Activated CD4-positive, alpha-beta T cell treated with anti-CD3 and anti-CD28 coated beads, Interleukin-2, amount 50 U/mL, for 16 hours (primary cell): ENCODE data around the gene CDH8.
"Not testable (repeated sequence)": the region's sequence is repeated elsewhere in the genome, so short reads cannot be mapped to it uniquely, and the experiment has no call there.

Source experiments
- DNase-seq: peaks from one replicate; pipeline ENCODE4 v3.0.0-alpha.2; 2020

The CDH8 gene

DNA sequence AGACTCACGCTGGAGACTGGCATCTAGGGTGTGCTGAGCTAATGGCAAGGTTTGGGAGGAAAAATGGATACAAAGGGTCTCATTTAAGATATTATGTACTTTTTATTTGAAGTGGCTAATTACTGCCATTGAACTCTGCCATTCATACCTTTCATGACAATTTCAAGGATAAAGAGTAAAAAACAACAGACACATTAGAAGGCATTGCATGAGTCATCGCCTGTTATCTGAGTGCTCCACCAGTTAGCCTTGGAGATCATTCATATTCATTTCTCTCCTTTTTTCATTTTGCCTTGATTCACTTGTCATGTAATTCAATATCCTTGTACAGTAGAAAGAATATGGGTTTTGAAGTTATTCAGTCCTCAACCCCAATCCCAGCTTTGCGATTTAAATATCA, 109.5 kb downstream of the CDH8 start:
- DNase-seq: no peak

DNA sequence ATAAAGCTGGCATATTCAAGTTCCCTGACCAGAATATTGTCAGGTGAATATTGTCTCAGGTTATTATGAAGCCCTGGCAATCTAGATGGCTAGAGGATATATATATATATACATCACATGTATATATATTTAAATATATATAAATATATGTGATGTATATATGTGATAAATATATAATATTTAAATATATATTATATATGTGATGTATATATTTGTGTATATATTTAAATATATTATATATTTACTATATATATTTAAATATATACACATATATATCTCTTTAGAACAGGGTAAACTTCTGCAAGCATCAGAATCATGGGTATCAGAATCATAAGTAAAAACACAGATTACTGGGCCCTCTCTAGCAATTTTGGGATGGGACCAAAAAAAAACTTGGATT, 112.6 kb downstream of the CDH8 start:
- no peak for DNase-seq

DNA sequence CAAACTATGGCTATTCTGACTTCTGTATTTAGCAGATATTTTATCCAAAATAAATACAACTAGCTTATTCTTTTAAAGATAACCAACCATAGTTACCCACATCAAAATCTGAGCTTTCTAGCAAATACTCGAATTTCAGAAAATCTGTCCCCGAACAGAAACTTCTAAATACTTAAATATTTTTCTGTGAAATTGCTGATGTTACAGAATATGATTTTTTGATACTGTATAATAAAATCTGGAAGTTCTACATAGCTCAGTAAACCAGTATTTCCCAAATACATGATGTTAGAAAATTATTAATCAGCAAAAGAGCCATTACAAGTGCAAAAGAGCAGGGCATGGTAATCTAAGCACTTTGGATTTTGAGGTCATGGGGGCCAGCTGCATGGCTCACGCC, 114.9 kb downstream of the CDH8 start:
- DNase-seq: no peak

DNA sequence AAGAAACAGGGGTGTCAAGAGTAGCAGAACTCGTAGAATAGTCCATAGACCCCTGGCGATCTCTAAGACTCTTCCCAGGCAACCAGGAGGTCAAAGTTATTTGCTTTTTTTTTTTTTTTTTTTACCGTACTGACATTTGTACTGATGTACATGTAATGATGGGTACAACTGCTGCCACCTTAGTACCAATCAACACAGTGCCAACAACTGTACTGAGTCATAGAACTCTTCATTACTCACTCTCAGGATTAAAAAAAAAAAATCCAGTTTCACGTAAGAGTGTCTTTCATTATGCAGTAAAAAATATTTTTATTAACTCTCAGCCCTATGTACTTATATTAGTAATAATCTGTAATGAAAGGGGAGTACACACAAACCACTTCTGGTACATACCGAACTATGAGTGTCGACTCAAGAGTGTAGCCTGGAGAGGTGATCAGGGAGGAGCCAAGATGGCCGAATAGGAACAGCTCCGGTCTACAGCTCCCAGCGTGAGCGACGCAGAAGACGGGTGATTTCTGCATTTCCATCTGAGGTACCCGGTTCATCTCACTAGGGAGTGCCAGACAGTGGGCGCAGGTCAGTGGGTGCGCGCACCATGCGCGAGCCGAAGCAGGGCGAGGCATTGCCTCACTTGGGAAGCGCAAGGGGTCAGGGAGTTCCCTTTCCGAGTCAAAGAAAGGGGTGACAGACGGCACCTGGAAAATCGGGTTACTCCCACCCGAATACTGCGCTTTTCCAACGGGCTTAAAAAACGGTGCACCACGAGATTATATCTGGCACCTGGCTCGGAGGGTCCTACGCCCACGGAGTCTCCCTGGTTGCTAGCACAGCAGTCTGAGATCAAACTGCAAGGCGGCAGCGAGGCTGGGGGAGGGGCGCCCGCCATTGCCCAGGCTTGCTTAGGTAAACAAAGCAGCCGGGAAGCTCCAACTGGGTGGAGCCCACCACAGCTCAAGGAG, 118.1 kb downstream of the CDH8 start:
- DNase-seq: not testable (repeated sequence)

DNA sequence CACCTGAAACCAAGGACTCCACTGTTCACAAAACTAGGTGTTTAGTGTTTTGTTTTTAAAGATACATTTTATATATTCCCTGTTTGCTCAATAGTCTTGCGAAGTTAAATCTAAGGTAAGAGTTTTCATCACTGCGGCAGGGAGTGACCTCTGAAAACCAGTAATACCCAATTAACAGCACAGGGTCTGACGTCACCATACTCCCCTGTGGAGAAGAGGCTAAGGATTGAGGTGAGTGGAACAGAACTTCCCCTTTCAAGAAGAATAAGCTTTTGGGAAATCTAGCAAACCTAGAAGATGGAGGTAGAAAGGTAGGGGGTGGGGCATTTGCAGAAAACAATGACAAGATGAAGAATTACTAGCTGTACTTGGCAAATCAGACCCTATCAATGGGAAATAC, 120.7 kb downstream of the CDH8 start:
- no peak for DNase-seq

DNA sequence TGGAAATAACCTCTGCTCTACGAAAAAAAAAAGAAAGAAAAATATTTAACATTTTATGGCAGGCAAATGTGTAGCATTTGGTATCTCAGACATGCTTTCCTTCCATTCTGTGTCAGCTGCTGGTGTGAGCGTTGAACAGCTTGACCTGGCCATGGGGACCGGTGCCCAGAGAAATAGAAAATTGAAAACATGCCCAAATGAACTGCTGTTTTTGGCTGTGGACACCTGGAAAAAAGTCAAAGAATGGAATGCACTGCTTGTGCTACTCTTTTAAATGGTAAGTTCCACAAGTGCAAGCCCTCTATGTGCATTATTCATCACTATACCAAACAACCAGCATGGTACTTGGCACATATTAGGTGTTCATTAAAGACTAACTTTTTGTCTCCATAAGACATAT, 127.2 kb downstream of the CDH8 start:
- DNase-seq: no peak

DNA sequence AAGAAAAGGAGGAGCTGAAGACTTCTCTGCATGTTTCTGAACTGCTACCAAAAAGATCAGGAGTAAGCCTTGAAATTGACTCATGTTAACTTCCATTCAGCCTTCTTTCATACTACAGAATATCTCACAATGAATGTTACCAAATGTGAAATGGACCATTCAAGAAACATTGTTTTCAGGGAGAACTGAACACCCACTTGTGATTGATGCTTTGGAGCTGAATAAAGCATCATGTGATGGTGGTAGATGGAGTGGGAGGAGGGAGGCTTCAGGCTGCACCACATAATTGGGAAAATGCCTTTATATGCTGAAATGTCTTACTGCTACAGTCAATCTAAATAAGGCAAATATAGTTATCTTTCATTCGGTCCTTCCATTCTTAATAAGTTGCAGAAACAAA, 127.8 kb downstream of the CDH8 start:
- no peak for DNase-seq

DNA sequence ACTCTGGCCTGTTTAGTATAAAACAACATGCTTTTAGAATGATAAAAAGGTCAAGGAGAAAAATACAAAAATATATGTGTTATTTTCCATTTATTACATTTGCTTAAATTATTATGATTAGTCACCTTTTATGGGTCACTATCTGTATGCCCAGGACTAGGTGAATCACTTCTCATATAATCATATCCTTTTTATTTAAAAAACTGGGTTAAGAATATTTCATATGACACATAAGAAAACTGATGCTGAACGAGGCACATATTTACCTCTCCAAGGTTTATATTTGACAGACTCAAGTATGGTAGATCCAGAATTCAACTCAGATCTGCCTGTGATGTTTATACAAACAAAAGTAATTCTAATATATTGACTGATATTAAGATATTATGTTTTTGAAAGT, 134.5 kb downstream of the CDH8 start:
- no peak for DNase-seq

DNA sequence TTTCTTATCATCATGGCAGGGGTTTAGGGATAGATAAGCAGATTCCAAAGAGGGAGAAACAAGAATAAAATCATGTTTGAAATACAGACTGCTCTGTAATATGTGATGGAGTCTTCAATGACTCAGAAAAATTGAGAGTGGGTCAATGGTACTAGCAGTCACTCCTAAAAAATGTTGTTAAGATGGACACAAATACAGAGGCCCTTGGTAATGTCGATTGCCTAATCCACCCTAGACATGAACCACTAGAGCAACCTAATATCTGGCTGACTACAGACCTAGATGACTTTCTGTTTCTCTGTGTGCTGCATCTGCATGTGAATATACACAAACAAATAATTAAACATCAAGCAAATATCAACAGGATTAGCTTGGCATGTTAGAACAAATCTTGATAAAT, 135.8 kb downstream of the CDH8 start:
- DNase-seq: no peak

DNA sequence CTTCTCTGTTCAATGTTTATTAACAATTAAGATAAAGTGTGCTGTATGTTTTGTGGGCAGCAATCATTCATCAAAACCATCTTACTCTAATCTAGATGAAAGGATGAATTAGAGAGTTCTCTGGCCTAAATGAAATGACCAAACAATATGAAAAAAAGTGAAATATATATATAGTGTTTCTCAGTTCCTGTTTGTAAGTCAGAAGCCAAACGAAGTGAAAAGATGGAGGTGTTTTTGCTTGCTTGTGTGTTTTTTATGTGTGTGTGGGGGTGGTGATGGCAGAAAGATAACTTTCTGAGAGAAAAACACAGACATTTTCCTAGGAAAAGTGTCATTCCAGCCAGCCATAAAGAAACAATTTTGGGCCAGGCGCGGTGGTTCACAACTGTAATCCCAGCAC, 138.6 kb downstream of the CDH8 start:
- no peak for DNase-seq

DNA sequence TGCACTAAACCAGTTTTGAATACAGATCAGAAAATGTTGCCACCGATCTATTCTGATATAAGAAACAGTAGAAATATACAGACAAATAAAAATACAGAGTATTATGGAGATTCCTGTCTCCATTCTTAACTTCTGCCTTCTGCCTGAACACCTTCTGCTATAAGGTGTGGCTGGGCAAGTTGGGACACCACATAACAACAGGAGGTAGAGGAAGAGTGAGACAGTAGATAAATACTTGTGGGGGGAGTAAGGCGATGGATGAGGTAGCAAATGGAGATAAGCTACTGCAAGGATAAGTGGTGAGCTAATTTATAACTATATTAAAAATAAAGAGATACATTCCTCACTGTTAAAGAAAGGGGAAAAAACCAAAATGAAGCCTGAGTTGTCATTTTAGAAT, 143.7 kb downstream of the CDH8 start:
- DNase-seq: no peak

DNA sequence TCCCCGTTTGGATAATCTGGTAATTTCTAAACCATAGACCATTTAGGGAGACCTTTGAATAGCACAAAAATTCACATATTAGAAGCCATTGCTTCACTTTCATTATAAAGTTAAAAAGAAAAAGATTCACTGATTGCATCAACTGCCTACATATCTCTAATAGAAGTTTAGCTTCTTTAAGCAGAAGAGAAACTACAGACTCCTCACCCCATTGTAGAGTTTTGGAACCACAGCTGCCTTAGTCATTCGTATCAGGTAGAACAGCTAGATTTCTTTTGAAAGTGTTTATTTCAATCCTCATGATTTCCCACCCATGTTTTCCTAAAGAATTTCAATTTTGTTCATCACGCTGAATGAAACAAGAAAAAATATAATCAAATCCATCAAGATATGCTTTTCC, 144.8 kb downstream of the CDH8 start:
- no peak for DNase-seq

DNA sequence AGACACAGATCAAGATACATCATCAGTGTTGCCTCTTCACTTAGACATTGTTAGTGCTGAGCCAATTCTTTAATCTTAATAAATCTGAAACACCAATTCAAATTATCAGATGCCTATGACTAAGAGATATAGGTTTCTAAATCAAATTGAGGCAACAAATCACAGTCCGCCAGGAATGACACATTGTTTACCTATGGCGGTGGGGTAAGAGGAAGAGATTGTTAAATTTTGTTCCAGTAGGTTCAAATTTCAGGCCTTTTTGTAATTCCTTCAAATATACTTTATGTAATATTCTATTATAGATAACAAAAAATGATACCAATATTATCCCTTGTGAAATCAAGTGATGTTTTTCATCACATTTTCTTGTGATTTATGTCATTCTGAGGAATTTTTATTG, 145.9 kb downstream of the CDH8 start:
- no peak for DNase-seq

DNA sequence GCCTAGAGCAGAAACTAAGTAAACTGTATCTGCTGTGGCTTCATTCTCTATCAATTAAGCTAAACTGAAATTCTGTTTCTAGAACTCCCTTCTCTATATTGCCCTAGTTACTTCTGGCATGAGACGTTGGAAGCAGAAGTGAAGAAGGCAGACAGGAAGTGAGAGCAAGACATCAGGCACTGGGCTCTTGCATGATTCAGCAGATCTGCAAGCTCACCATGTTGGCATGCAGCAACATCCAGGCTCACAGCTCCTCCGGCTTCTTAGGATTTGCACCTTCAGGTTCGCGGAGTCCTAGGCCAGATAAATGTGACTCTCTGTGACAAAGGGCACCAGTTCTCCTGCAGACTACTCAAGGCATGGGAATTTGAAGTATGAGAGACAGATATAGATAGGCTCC, 148.3 kb downstream of the CDH8 start:
- no peak for DNase-seq

DNA sequence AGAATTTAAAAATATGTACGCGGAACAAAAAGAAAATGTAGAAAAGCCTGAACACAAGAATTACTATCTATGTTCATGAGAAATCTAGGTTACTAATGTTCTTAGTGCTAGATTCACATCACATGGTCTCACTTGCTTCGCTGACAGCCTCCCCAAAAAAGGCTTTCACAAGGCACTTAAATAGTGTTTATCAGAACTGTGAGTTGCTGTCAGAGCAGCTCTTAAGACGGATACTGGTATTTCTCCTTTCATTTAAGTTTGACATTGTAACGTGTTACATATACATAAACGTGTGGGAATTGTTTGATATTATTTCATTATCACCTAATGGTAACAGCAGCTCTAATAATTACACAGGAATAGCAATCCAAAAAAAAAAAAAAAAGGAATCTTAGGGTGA, 150.9 kb downstream of the CDH8 start:
- no peak for DNase-seq

DNA sequence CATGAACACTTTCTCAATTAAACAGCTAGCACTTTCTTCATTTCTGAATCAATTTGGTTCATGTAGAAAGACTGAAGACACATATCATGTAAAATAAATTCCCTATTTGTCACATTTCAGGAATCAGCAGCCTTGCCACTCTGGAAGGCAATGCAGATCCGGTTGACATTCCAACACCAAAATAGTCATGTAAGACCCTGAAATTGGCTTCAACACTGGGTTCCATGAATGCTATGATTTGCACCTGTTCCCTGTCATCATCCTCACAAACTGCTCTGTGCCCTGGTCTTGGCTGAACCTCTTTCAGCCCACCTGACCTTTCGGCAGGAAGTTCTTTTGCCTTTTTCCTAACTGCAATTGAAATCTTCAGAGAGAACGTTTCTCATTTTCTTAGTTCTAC, 156.9 kb downstream of the CDH8 start:
- DNase-seq: no peak

DNA sequence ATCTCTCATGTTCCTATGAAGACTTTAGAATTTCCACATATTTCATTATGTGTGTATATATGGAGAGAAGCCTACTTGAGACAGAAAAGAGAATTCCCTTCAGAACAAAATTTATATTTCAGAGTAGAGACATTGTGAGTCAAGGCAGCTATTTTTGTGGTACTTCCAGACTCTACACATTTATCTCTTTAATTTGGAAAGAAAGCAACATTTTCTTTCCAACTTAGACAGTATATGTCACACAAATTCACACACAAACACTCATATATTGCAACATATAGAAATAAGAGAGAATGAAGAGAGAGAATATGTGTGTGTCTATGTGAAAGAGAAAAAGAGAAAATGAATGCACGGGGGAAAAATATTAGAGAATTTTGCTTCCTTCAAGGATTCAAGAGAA, 158.8 kb downstream of the CDH8 start:
- DNase-seq: no peak

DNA sequence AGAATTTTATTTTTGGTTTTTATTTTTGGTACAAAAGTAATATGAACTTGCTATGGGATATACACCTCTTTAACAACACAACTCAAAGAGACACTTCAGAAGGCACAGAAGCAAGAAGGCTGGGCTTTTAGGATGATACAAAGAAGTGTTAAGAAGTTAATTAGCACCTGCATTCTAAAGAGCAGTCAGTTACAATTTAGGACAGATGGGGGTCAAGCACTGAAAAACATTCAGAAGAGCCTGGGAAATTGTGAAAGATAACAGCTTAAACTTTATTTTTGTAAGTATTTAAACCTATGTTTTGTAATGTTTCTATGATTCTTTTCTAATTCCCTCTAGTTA, 163.5 kb downstream of the CDH8 start:
- no peak for DNase-seq

DNA sequence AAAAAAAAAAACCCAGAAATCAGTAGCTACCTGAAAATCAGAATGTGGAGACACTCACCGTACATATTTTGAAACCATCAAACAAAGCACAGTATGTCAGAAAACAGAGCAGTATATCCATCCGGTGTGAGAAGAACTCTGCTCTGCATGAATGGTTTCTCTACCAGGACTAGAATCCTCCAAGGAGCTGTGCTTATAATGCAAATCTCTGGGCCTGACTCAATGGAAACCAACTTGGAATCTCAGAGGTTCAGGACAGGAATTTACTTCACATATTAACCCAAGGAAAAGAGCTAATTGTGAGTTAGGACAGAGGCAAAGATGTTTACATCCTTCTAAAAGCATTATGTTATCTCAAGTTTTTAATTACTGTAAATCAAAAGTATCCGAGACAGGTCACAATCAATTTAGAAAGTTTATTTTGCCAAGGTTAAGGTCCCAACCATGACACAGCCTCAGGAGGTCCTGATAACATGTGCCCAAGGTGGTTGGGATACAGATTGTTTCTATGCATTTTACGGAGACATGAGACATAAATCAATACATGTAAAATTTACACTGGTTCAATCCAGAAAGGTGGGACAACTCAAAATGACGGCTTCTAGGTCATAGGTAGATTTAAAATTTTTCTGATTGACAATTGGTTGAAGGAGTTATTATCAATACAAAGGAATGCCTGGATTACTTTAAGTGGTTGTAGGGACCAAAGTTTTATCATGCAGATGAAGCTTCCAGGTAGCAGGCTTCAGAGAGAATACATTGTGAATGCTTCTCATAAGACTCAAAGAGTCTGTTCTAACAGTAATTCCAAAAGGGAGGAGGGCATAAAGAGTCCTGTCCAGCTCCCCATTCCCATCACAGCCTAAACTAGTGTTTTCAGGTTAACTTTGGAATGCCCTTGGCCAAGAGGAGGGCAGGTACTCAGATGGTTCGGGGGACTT, 164.1 kb downstream of the CDH8 start:
- no peak for DNase-seq

DNA sequence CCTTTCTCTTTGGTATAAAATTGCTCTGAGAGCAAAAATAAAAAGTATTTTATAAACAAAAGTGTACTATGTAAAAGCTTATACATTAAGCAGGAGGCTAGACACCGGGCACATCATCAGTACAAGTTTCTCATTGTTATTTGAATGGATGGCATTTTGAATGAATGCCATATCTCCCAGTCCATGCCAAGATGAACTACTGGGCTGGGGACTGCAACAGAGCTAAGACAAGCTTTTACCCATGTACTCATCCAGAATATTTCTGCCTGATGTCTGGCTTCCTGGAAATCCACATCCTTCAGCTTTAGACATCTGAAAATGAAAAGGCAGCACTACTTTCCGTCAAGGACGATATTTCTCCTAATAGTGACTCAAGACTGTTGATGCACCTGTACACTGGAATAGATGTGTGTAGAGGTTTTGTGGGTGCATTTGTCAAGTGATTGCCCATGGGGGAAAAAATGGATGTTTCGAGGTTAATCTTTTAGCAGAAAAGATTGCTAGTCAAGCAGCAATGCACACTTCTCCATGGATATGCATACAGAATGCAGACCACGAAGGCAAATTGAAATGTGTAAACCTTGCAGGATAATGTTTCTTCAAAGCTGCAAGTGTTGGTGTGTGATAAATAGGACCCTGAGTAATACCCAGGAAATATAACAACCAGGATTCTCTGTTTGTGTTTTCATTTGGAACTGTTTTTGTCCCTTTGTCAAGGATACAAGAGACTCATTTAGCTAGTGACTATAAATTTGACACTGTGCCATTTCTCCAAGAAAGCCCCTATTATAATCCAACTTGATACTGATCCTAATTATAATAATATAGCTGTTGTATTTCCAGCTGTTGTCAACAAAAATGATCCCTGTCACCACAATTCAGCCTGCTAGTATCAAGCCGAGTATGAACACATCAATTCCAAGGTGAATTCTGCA, 173.8 kb downstream of the CDH8 start:
- no peak for DNase-seq

DNA sequence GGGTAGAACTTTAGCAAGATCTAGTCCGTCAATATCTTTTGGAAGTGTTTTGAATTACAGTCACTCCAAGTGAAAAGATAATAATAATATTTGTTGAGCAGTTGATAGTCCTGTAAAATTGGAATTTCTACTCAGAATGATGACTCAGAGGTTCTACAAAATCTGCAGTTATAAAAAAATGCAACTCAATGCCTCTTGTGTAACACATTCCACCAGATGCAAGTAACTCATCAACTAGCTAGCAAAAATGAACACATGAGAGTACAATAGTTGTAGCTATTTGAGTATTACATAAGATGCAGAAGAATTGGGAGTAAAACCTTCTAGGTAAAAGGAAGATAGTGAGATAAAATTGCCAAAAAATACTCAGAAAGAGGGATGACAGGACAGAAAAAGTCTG, 177.2 kb downstream of the CDH8 start:
- DNase-seq: no peak

DNA sequence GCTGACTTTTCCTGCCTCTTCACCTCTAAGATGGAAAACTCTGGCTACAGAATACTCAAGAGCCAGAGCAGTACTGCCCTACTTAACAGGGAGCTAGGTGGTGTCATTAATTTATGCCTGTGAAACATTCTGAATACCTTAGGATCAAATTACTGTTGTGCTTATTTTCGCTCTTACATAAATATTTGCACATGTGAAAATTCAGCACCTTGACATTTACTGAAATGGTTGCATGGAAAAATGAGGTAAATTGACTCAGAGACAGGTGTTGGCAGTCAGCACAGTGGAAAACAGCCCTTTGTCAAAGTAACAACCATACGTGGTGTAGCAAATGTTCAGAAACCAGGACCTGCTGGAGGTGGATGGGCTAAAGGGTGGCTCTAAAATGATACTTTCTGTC, 193.6 kb downstream of the CDH8 start:
- DNase-seq: no peak

DNA sequence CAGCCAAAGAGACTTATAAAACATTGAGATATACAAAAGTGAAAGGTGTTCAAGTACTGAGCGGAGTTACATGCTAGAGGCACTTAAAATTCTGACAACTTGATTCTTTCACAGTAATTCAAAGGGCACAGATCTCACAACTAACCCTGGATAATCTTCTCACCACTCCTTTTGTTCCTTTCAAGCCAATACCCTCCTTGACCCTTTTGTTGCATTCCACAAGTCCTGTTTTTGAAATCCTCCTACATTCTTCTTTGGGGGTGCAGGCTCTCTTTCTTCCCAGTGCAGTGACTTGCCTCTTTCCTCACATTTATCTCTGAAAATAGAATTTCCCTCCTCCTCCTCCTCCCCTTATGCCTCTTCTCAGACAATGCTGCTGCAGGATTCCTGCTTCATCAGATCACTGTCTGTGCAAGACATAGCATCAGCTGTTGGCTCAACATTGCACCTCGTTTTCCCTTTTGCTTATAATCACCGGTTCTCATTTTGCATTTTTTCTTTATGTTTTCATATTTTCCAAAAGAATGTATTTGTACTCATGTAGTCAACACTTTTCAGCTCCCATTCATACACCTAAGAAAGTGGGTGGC, 199.3 kb downstream of the CDH8 start:
- no peak for DNase-seq
